Testis (tissue), 2 donors: Measurements from ENCODE around the gene NAGK.
"Not testable (repeated sequence)": the region's sequence is repeated elsewhere in the genome, so short reads cannot be mapped to it uniquely, and the experiment has no call there.

Experiments used
- CTCF ChIP-seq, 3 experiments: fragments of 450-650 bp in 2 of 3; fragments of 200-600 bp in 1 of 3; sonication (generic) in 1 of 3; IDR thresholded peaks; one replicate each; pipeline ENCODE4 v1.5.1; 2016 to 2019; ENCODE audit warnings: antibody characterized with exemption in 3 of 3, mild to moderate bottlenecking in 2 of 3, moderate library complexity in 1 of 3
- POLR2A ChIP-seq: fragments of 450-650 bp; IDR thresholded peaks from one replicate; pipeline ENCODE4 v1.6.1; 2017; ENCODE audit warnings: antibody characterized with exemption, mild to moderate bottlenecking, moderate library complexity

GRCh38 chr2:71023553-71024243 lies 44.8 kb upstream of the NAGK start:
- not testable (repeated sequence) for TF ChIP-seq CTCF (IDR thresholded peaks at IDR 0.05); POLR2A
